ENCODE data around the gene WDR72.

The WDR72 gene

DNA sequence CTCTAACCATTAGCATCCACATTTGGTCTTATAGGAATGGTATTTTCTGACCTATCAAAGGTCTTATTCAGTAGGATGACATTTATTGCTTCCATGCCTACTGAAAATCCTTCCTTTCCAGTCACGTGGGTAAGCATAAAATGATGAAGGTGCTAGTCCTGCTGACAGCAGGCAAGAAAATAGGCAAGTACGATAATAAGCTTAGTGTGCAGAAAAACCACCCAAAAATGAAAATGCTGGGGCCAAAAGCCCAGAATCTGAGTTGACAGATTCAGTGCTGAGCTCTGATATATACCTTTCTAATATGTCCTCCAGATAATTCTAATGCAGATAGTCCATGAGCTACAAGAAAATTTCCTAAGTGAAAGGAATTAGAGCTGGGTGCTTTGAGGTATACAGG, 194.8 kb downstream of the WDR72 start:
- no peak overlapping the region for H3K4me3 ChIP-seq (ENCODE audit: low read length)
- H3K79me2 ChIP-seq (ENCODE audit: control insufficient read depth, low read length), result no peaks in the 10 kb centered on the region
- H3K27ac ChIP-seq (ENCODE audit: low read depth, low read length), result no peak overlapping the region
- H3K9me3 ChIP-seq (ENCODE audit: control insufficient read depth, insufficient read depth, low read length), result no peaks in the 10 kb centered on the region
- H3K4me1 ChIP-seq (ENCODE audit: control insufficient read depth, low read length), result no peaks in the 10 kb centered on the region
- H3F3A ChIP-seq (ENCODE audit: control insufficient read depth, insufficient read depth), result no peaks in the 10 kb centered on the region
- no peak overlapping the region for H3K4me2 ChIP-seq (ENCODE audit: low read length)
- TF ChIP-seq, protein P1, sequence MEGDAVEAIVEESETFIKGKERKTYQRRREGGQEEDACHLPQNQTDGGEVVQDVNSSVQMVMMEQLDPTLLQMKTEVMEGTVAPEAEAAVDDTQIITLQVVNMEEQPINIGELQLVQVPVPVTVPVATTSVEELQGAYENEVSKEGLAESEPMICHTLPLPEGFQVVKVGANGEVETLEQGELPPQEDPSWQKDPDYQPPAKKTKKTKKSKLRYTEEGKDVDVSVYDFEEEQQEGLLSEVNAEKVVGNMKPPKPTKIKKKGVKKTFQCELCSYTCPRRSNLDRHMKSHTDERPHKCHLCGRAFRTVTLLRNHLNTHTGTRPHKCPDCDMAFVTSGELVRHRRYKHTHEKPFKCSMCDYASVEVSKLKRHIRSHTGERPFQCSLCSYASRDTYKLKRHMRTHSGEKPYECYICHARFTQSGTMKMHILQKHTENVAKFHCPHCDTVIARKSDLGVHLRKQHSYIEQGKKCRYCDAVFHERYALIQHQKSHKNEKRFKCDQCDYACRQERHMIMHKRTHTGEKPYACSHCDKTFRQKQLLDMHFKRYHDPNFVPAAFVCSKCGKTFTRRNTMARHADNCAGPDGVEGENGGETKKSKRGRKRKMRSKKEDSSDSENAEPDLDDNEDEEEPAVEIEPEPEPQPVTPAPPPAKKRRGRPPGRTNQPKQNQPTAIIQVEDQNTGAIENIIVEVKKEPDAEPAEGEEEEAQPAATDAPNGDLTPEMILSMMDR (IDR thresholded peaks at IDR 0.05; ENCODE audit: low read depth, low read length, poor library complexity, severe bottlenecking), result no peak
- no peak for TF ChIP-seq EZH2phosphoT487 (IDR thresholded peaks at IDR 0.05; ENCODE audit: borderline replicate concordance, low read length)
- no peaks in the 10 kb centered on the region for H3K36me3 ChIP-seq (ENCODE audit: control insufficient read depth, low read length)
- no peaks in the 10 kb centered on the region for H3K9me2 ChIP-seq (replicated peaks; ENCODE audit: control insufficient read depth, low read length)
- H4K20me1 ChIP-seq (ENCODE audit: control insufficient read depth, insufficient read depth, low read depth, low read length), result no peaks in the 10 kb centered on the region
- no peaks in the 10 kb centered on the region for H3K27me3 ChIP-seq (ENCODE audit: control insufficient read depth, low read length)

DNA sequence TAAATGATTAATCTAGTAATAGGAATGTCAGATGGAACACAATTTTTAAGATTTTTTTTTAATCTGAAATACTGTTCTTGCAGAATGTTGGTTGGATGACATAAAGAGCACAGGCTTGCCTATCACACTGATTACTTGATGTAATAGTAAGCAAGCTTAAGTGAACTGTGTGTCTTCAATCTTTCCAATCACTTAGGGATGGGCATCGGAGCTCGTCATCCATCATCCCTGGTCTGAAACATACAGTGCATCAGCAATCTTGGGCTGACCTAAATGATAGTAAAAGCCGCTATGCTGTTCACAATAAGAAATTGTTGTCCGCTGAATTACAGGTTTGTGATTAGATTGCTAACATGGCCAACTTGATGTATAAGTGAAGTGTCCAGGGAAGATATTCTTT, 195.8 kb downstream of the WDR72 start:
- Histone ChIP-seq H3K27me3 (ENCODE audit: control insufficient read depth, low read length) (no peaks in the 10 kb centered on the region), H3K4me3 (ENCODE audit: low read length) (no peak overlapping the region), H3F3A (ENCODE audit: control insufficient read depth, insufficient read depth) (no peaks in the 10 kb centered on the region), H3K4me2 (ENCODE audit: low read length) (no peak overlapping the region), H3K27ac (ENCODE audit: low read depth, low read length) (no peak overlapping the region), H3K36me3 (ENCODE audit: control insufficient read depth, low read length) (no peaks in the 10 kb centered on the region), H3K9me2 (replicated peaks; ENCODE audit: control insufficient read depth, low read length) (no peaks in the 10 kb centered on the region), H3K9me3 (ENCODE audit: control insufficient read depth, insufficient read depth, low read length) (no peaks in the 10 kb centered on the region), H3K4me1 (ENCODE audit: control insufficient read depth, low read length) (no peaks in the 10 kb centered on the region), H3K79me2 (ENCODE audit: control insufficient read depth, low read length) (no peaks in the 10 kb centered on the region), H4K20me1 (ENCODE audit: control insufficient read depth, insufficient read depth, low read depth, low read length) (no peaks in the 10 kb centered on the region)
- no peak for TF ChIP-seq EZH2phosphoT487 (IDR thresholded peaks at IDR 0.05; ENCODE audit: borderline replicate concordance, low read length)
- TF ChIP-seq, protein P1 (IDR thresholded peaks at IDR 0.05; ENCODE audit: low read depth, low read length, poor library complexity, severe bottlenecking), result no peak

DNA sequence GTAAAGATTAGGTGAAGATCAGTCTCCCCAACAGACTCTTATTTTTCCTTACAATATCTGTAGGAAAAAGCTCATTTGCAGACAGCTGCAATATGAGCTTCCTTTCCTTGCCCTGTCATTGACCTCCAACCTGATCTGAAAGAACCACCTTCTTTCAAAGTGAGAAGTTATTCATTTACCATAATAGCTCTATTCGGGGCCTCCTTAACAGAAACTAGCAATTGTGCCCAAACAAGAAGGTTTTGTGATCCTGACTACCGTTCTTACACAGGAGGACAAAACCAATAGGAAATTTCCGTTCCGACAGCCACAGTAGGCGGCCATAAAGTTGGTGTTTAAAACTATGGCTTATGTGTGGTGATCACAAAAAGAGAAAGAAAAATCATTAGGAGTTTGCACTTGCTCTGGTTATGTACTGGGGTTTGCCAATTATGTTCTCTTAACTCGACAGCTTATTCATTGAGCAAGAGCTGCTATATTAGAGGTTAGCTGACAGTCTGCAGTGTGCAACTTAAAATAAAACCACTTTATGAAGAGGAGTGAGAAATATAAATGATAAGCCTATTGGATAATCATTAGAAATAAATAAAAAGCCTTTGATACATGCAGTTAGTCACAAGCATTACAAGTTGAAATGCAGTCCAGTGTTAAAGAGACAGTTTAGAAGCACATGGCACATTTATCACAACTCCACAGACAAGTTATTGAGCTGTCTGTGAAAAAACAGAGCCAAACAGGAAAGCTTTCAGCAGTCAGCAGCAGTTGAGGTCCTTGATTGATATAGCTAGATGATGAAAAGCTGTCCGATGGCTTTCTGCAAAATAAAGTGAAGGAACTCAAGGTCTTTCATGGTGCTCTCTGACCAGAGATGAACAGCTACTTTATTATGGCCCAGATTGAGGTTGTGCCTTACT, 199.8 kb downstream of the WDR72 start:
- no peak for TF ChIP-seq EZH2phosphoT487 (IDR thresholded peaks at IDR 0.05; ENCODE audit: borderline replicate concordance, low read length)
- TF ChIP-seq, protein P1 (IDR thresholded peaks at IDR 0.05; ENCODE audit: low read depth, low read length, poor library complexity, severe bottlenecking), result no peak
- no peaks in the 10 kb centered on the region for H3K79me2 ChIP-seq (ENCODE audit: control insufficient read depth, low read length)
- H4K20me1 ChIP-seq (ENCODE audit: control insufficient read depth, insufficient read depth, low read depth, low read length), result no peaks in the 10 kb centered on the region
- H3K9me3 ChIP-seq (ENCODE audit: control insufficient read depth, insufficient read depth, low read length), result no peaks in the 10 kb centered on the region
- no peaks in the 10 kb centered on the region for H3K36me3 ChIP-seq (ENCODE audit: control insufficient read depth, low read length)
- H3K9me2 ChIP-seq (replicated peaks; ENCODE audit: control insufficient read depth, low read length), result no peaks in the 10 kb centered on the region
- no peak overlapping the region for H3K27ac ChIP-seq (ENCODE audit: low read depth, low read length)
- H3K4me1 ChIP-seq (ENCODE audit: control insufficient read depth, low read length), result no peaks in the 10 kb centered on the region
- no peaks in the 10 kb centered on the region for H3F3A ChIP-seq (ENCODE audit: control insufficient read depth, insufficient read depth)
- no peaks in the 10 kb centered on the region for H3K27me3 ChIP-seq (ENCODE audit: control insufficient read depth, low read length)
- H3K4me3 ChIP-seq (ENCODE audit: low read length), result no peak overlapping the region
- no peak overlapping the region for H3K4me2 ChIP-seq (ENCODE audit: low read length)
